PC-9 (cell line): ENCODE data around the gene ZCCHC14.

ENCODE experiments used
- CTCF ChIP-seq: fragments of 200-600 bp; sonication (generic); conservative IDR thresholded peaks from 2 replicates; pipeline ENCODE4 v1.6.1; 2017; ENCODE audit warnings: mixed run types, antibody characterized with exemption, mild to moderate bottlenecking, moderate library complexity
- EZH2 ChIP-seq: fragments of 200-600 bp; sonication (generic); IDR thresholded peaks from 2 replicates; pipeline ENCODE4 v1.8.0; 2017; ENCODE audit warnings: antibody characterized with exemption, low read depth

GRCh38 chr16:87472935-87473334 is 19.9 kb downstream of the ZCCHC14 start:
- TF ChIP-seq CTCF: no peak
- TF ChIP-seq EZH2: no peak
